Testis (tissue), 3 donors: ENCODE results near the gene CWF19L2. TPM values are rescaled to one million over a fixed set of nuclear protein-coding genes. Genes with fewer than 3 reads are reported as not detected.
"Not testable (repeated sequence)": the region's sequence is repeated elsewhere in the genome, so short reads cannot be mapped to it uniquely, and the experiment has no call there.

Source experiments
- DNase-seq: peaks from one replicate; pipeline ENCODE4 v3.0.0-alpha.2; 2019
- H3K27ac ChIP-seq, 2 donors: fragments of 200-600 bp; sonication (generic); one replicate each; pipeline ENCODE4 v1.5.1; 2019
- H3K27me3 ChIP-seq: fragments of 200-600 bp; sonication (generic); one replicate; pipeline ENCODE4 v1.5.1; 2019
- H3K36me3 ChIP-seq: fragments of 200-600 bp; sonication (generic); one replicate; pipeline ENCODE4 v1.5.1; 2017; ENCODE audit warnings: low read depth; ENCODE audit errors: missing control alignments
- H3K4me1 ChIP-seq: fragments of 200-600 bp; sonication (generic); one replicate; pipeline ENCODE4 v1.5.1; 2019
- H3K4me3 ChIP-seq, 2 donors: fragments of 200-600 bp; sonication (generic); one replicate each; pipeline ENCODE4 v1.5.1; 2017 to 2019
- H3K9me3 ChIP-seq: fragments of 200-600 bp; sonication (generic); one replicate; pipeline ENCODE4 v1.5.1; 2017
- CTCF ChIP-seq, 3 experiments: fragments of 450-650 bp in 2 of 3; fragments of 200-600 bp in 1 of 3; sonication (generic) in 1 of 3; IDR thresholded peaks; one replicate each; pipeline ENCODE4 v1.5.1; 2016 to 2019; ENCODE audit warnings: antibody characterized with exemption in 3 of 3, mild to moderate bottlenecking in 2 of 3, moderate library complexity in 1 of 3
- POLR2A ChIP-seq: fragments of 450-650 bp; IDR thresholded peaks from one replicate; pipeline ENCODE4 v1.6.1; 2017; ENCODE audit warnings: antibody characterized with exemption, mild to moderate bottlenecking, moderate library complexity
- WGBS, 2 donors: methylation state at CpG; one replicate each; pipeline ENCODE4 v1.1.5; 2018; 5-methylcytosine and 5-hydroxymethylcytosine counted together
- intact Hi-C: fragments of 100-400 bp; cut with DNase I; formaldehyde crosslinking; loops from one replicate; pipeline ENCODE4 v1.15.1; 2023; ENCODE audit warnings: low total_unique reads
- polyA plus RNA-seq: library from polyadenylated mRNA; stranded (reverse); fragments of 350-450 nt; fragmentation: Illumina TruSeq; extraction: RNeasy Lipid Tissue Mini Kit (QIAGEN cat#74804); gene quantifications from one replicate; pipeline ENCODE4 v1.2.3, GENCODE V29; 2014; ENCODE audit warnings: low read depth, low replicate concordance; ENCODE audit not compliant: insufficient read depth
- total RNA-seq, 2 donors: library from RNA; depleted of rRNA; stranded (reverse); fragments of >200 nt; gene quantifications; one replicate each; pipeline ENCODE4 v1.2.3, GENCODE V29; 2016

The CWF19L2 gene
- total and polyA plus RNA-seq, 3 donors from 2014 or later = 3.7 to 26.0 (median 22.9) TPM

- Histone ChIP-seq H3K36me3 (no peaks in the 10 kb centered on the region), H3K4me1 (no peaks in the 10 kb centered on the region), H3K9me3 (no peaks in the 10 kb centered on the region), H3K4me3 (no peak overlapping the region), H3K27me3 (no peaks in the 10 kb centered on the region), H3K27ac (no peak overlapping the region)
- no peak for DNase-seq
- intact Hi-C loops = no loop called here
- 91 to 93% methylated on average over 3 of the region's 3 CpGs for WGBS, 2 donors
- no peak for TF ChIP-seq POLR2A
- TF ChIP-seq CTCF (IDR thresholded peaks at IDR 0.05) = no peak
Measured at GRCh38 chr11:107392611-107393010, 65.0 kb downstream of the CWF19L2 start.

GRCh38 chr11:107390701-107391100, 66.9 kb downstream of the CWF19L2 start:
- DNase-seq, H3K36me3 ChIP-seq, H3K4me1 ChIP-seq, intact Hi-C loops, H3K9me3 ChIP-seq, H3K27ac ChIP-seq, H3K4me3 ChIP-seq, H3K27me3 ChIP-seq: not testable (repeated sequence)
- 96 to 97% methylated on average over 4 of the region's 4 CpGs for WGBS, 2 donors

GRCh38 chr11:107387666-107388065, 70.0 kb downstream of the CWF19L2 start:
- Histone ChIP-seq H3K4me3 (no peak overlapping the region), H3K9me3 (no peaks in the 10 kb centered on the region), H3K27me3 (no peaks in the 10 kb centered on the region), H3K4me1 (no peaks in the 10 kb centered on the region), H3K27ac (no peak overlapping the region), H3K36me3 (no peaks in the 10 kb centered on the region)
- DNase-seq = no peak
- WGBS, 2 donors = 82 to 97% methylated on average over 6 of the region's 6 CpGs
- intact Hi-C loops = no loop called here
- TF ChIP-seq POLR2A = no peak
- no peak for TF ChIP-seq CTCF (IDR thresholded peaks at IDR 0.05)

GRCh38 chr11:107385361-107385981, 72.2 kb downstream of the CWF19L2 start:
- intact Hi-C loops = no loop called here
- H3K27me3 ChIP-seq = no peaks in the 10 kb centered on the region
- H3K4me1 ChIP-seq = no peaks in the 10 kb centered on the region
- 91 to 95% methylated on average over 3 of the region's 3 CpGs for WGBS, 2 donors
- no peak overlapping the region for H3K4me3 ChIP-seq
- DNase-seq = no peak
- H3K9me3 ChIP-seq = no peaks in the 10 kb centered on the region
- TF ChIP-seq POLR2A = no peak
- no peak for TF ChIP-seq CTCF (IDR thresholded peaks at IDR 0.05)
- H3K27ac ChIP-seq = no peak overlapping the region
- no peaks in the 10 kb centered on the region for H3K36me3 ChIP-seq

- 93 to 94% methylated on average over 1 of the region's 1 CpG for whole genome bisulfite sequencing, 2 donors
- intact Hi-C loops = no loop called here
- Histone ChIP-seq H3K4me3 (no peak overlapping the region), H3K36me3 (no peaks in the 10 kb centered on the region), H3K27me3 (no peaks in the 10 kb centered on the region), H3K9me3 (no peaks in the 10 kb centered on the region), H3K4me1 (no peaks in the 10 kb centered on the region), H3K27ac (no peak overlapping the region)
- TF ChIP-seq POLR2A (no peak), CTCF (IDR thresholded peaks at IDR 0.05) (no peak)
- no peak for DNase-seq
Measured at GRCh38 chr11:107384144-107384852, 73.3 kb downstream of the CWF19L2 start.
